ENCODE measurements around the gene GOLIM4.
"Not testable (repeated sequence)": the region's sequence is repeated elsewhere in the genome, so short reads cannot be mapped to it uniquely, and the experiment has no call there.

Gene GOLIM4

GRCh38 chr3:168095611-168096209 is at the start of gene GOLIM4:
GOLIM4 (minus strand) TSS chr3:168095924; CDS start chr3:168095285, 639 bp downstream.
- H3K27ac ChIP-seq, result peak within 1 kb of the TSS; percentile 90
- TF ChIP-seq CTCF (IDR thresholded peaks at IDR 0.05), result no peak
- no peak for TF ChIP-seq ZFX (IDR thresholded peaks at IDR 0.05; ENCODE audit: borderline replicate concordance)

- no peak overlapping the region for H3K27ac ChIP-seq
- no peak for TF ChIP-seq ZFX (IDR thresholded peaks at IDR 0.05; ENCODE audit: borderline replicate concordance)
- TF ChIP-seq CTCF (IDR thresholded peaks at IDR 0.05), result no peak
These were observed 45.8 kb upstream of the GOLIM4 start for GRCh38 chr3:168141405-168141998.

- TF ChIP-seq ZFX (IDR thresholded peaks at IDR 0.05; ENCODE audit: borderline replicate concordance), result no peak
- TF ChIP-seq CTCF (IDR thresholded peaks at IDR 0.05), result no peak
These were observed 44.2 kb upstream of the GOLIM4 start for GRCh38 chr3:168139947-168140346.

GRCh38 chr3:168138421-168138820 is 42.7 kb upstream of the GOLIM4 start:
- TF ChIP-seq ZFX (IDR thresholded peaks at IDR 0.05; ENCODE audit: borderline replicate concordance) (no peak), CTCF (IDR thresholded peaks at IDR 0.05) (no peak)

More at GRCh38 chr3:168139947-168140346, 44.2 kb upstream of the GOLIM4 start:
- no peak overlapping the region for H3K27ac ChIP-seq

GRCh38 chr3:168134931-168135330 is 39.2 kb upstream of the GOLIM4 start:
- no peak for TF ChIP-seq CTCF (IDR thresholded peaks at IDR 0.05)
- no peak for TF ChIP-seq ZFX (IDR thresholded peaks at IDR 0.05; ENCODE audit: borderline replicate concordance)
- no peak overlapping the region for H3K27ac ChIP-seq

More at GRCh38 chr3:168138421-168138820, 42.7 kb upstream of the GOLIM4 start:
- H3K27ac ChIP-seq, result no peak overlapping the region

GRCh38 chr3:168130250-168130649 is 34.5 kb upstream of the GOLIM4 start:
- not testable (repeated sequence) for H3K27ac ChIP-seq

GRCh38 chr3:168128463-168128862 is 32.7 kb upstream of the GOLIM4 start:
- H3K27ac ChIP-seq, result not testable (repeated sequence)

GRCh38 chr3:168127466-168127865 is 31.7 kb upstream of the GOLIM4 start:
- H3K27ac ChIP-seq, result no peak overlapping the region
- TF ChIP-seq CTCF (IDR thresholded peaks at IDR 0.05) (no peak), ZFX (IDR thresholded peaks at IDR 0.05; ENCODE audit: borderline replicate concordance) (no peak)
